Measurements from ENCODE around the gene PLCH2.
"Not testable (repeated sequence)": the region's sequence is repeated elsewhere in the genome, so short reads cannot be mapped to it uniquely, and the experiment has no call there.

The PLCH2 gene

DNA sequence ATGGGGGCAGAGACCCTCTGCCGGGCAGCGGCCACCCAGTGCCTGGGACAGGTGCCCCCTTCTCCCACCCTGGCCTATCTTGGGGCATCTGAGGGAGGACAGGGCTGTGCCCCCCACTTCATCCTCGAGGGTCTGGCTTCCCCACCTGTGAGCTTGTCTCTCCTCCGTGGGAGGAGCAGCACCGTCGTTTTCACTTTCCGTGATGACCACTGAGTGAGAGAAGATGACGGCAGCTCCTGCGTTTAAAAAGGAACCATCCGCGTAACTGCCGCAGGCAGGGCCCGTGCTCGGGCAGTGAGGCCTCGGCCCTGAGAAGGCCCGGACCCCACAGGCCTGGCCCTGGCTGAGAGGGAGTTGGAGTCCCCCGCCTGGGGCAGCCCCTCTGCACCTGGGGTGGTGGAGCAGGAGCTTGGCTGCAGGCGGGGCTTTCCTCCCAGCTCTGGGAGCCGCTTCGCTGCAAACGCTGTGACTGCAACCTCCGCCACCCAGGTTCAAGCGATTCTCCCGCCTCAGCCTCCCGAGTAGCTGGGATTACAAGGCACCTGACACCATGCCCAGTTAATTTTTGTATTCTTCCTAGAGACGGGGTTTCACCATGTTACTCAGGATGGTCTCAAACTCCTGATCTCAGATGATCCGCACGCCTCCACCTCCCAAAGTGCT lies 73.4 kb downstream of the PLCH2 start:
- not testable (repeated sequence) for DNase-seq

DNA sequence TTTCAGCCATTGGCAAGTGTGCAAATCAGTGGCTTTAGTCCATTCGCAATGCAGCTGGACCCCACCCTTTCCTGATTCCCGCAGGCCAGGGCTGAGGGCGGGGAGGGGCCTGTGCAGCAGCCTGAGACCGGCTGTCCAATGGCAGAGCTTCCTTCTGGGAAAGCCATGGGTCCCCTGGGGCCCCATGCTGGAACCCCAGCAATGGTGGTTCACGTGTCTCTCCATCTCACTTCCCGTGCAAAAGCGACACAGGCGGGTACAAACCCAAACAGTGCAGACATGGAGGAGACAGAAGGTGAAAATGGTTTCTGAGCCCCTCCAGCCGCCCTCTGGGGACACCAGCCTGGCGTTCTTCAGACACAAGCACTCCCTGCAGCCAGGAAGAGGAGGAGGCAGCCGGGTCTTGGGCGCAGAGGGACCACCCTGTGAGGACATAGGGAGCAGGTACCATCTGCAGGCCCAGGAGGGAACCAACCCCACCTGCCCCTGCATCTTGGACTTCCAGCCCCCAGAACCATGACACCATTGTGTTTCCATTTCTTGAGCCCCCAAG lies 74.3 kb downstream of the PLCH2 start:
- not testable (repeated sequence) for DNase-seq

DNA sequence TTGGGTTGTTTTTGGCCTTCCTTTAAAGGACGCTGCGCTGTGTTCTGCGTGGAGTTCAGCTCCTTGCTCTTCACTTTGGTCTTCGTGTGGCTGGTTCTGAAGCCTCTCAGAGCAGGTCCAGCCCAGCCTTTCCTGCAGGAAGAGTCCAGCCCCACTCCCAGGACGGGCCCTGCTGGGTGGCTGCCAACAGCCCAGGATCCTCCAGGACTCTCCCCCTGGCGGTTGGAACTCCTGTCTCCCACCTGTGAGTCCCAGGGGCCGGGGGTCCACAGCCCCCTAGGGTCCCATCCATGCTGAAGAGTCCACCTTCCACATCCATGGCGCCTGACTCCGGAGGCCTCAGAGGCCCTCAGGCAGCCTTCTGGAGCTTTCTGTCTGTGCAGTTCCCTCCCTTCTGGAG lies 75.5 kb downstream of the PLCH2 start:
- not testable (repeated sequence) for DNase-seq

DNA sequence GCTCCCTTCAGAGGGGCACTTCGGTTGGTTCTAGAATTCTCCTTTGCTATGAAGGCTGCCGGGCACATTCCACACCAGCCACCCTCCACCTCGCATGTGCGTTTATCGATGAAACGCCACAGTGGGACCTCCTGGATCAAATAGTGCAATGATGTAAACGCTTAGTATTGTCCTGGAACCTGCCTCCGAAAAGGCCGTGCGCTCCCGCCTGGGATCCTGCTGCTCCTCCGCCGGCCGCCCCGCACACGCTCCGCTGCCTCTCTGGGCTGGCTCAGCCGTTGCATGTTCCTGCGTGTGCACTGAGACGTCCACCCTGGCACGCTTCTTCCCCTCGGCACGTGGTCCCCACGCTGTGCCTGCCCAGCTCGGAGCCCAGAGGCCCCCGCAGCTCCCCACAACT lies 76.1 kb downstream of the PLCH2 start:
- no peak for DNase-seq

DNA sequence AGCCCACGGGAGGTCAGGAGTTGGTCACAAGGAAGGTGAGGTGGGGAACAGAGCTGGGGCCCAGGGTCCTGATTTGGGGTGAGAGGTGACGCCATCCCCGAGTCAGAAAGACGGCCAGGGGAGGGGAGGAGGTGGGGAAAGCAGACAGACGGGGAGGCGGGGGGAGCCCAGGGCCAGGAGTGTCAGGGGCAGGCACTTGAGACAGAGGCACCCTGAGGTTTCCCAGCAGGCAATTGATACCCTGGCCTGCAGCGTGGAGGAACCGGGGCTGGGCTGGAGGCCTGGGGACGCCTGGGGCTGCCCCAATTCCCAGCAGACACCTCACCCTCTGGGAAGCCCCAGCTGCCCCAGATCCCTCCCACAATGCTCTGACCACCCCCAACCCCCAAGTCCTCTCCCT lies 77.0 kb downstream of the PLCH2 start:
- DNase-seq: not testable (repeated sequence)

DNA sequence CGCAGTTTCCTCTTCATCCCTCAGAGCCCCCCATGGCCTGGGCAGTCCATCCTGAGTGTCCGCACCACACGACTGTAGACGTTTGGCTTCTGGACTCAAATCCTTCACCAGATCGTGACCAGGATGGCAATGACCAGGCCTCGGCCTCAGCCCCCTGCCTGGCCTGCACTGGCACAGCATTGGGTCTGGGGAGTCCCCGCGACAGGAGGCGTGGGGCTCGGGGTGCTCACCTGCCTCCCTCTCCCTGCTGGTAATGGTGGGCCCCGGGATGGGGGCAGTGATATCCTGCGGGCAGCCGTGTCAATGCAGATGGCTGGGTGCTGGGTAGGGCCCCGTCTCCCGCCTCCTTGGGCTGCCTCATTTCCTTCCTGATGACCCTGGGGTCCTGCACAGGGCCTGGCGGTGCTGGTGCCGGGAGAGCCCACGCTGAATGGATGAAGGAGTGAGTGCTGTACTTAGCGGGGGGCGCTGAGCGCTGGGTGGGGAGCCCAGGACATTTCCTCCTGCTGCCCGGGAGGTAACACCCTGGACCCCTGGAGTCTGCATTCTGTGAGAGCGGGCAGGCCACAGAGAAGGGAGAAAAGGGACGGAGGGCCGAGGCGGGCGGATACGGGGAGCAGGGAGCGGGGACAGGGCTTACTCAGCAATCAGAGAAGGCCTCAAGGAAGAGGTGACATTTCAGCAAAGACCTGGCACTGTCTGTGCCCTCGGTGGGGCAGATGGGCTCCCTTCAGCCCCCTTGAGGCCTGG lies 78.0 kb downstream of the PLCH2 start:
- DNase-seq: no peak

DNA sequence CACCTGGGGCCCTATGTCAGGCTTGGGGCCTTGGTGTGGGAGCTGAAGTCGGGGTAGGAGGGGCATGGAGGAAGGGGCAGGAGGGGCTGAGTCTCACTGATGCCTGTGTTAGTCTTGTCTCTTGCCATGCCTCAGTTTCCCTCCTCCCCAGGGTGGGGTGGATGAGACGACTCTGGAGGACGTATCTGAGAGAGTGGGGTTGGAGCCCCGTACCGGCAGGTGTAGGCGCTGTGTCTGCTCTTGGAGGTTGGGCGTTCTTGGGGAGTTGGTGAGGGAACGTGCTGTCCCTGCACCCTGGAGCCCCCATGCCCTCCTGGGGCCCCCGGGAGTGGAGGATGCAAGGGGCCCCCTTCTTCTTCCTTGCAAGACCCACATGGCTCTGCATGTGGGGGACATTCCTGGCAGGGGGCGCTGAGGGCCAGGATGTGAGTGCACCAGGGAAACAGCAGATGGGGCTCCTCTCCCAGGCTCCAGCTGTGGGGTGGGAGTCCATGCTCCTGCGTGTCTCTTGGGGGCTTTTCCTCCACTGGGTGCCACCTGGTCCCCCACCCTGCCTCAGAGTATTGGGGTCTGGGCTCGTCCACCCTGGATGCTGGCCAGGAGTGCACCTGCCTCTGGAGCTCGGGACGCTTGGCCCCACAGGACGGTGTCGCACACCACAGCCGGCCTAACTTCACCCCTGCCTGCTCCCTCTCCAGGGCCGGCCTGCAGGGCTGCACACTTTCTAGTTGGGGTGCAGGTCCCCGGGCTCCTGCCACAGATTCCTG lies 78.7 kb downstream of the PLCH2 start:
- DNase-seq: no peak

Measured in fibroblast of skin of back (primary cell).